ENCODE data around the gene ASB6. TPM values are rescaled to one million over a fixed set of nuclear protein-coding genes. Genes with fewer than 3 reads are reported as not detected.

The ASB6 gene
- total and polyA plus RNA-seq, 2 of the 13 experiments (the other 11 are each of a cell fraction or from before 2014, with no cell fraction given): 8.2 to 8.4 TPM

DNA sequence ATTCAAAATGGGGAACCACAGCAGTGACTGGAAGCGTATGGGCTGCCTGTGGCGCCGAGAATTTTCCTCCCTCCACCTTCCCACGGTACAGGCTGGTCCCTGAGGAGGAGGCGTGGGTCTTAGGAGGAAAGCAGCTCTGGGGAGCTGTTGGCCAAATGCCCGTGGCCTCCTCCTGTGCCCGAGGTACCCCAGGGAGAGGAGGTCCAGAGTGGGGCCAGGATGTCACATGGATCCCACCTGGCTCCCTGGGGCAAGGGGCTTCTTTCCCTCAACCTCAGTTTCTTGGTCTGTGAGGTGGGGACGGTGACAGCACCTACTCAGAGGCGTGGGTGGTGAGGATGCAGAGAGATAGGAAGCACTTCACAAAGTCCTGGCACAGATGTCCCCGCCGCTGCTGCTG lies 40.0 kb upstream of the ASB6 start:
- ATAC-seq: no peak
- POLR2A ChIA-PET: no interaction called here

DNA sequence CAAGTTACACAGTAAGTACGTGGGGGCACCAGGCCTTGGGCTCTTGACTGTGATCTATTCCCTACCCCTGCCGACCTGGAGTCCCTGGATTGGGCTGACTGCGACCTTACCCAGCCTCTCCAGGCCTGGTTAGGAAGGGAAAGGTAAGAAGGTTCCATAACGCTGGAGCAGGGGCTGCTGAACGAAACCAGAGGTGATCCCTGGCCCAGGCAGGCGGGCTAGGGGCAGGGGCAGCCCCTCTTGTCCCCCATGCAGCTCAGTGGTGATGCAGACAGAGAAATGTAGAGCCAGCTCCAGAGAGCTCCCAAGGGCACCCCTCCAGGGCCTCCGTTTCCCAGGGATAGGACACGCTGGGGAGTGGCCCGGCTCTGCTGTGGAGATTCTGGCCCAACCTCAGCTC lies 37.6 kb upstream of the ASB6 start:
- WGBS (ENCODE audit: low lambda C conversion rate): 2% methylated on average over 7 of the region's 9 CpGs
- no peak overlapping the region for H3K27ac ChIP-seq (ENCODE audit: extremely low read length, insufficient read depth, low read length)
- CTCF ChIA-PET (ENCODE audit: low intra/inter-chr PET ratio, low total read pairs): no interaction called here
- no peak overlapping the region for H3K4me2 ChIP-seq (ENCODE audit: low read depth, low read length)
- no peaks in the 10 kb centered on the region for H3K79me2 ChIP-seq (ENCODE audit: insufficient read depth, low read length)
- ATAC-seq (no peak), FAIRE-seq (no peak), DNase-seq (ENCODE audit: low spot score) (no peak)
- no peaks in the 10 kb centered on the region for H3K36me3 ChIP-seq (replicated peaks in 1 of 2; ENCODE audit: control insufficient read depth in 1 of 2, insufficient read depth in 2 of 2, low read length in 2 of 2)
- in situ Hi-C loops (cut with HindIII; ENCODE audit: extremely low pct_ligation_motif_present, low pct_unique_long_range_greater_than_20kb) (no loop called here), intact Hi-C loops (cut with micrococcal nuclease; ENCODE audit: unreplicated experiment) (no loop called here)
- H3K4me3 ChIP-seq (replicated peaks in 1 of 3; ENCODE audit: insufficient read depth in 1 of 3, low read depth in 2 of 3, low read length in 3 of 3): no peak overlapping the region
- H4K20me1 ChIP-seq (ENCODE audit: insufficient read depth, low read length): no peaks in the 10 kb centered on the region
- peaks cover 5 to 71% of the 10 kb centered on the region in 2 experiments; a peak in 4 of 5 replicates for H3K27me3 ChIP-seq (ENCODE audit: control insufficient read depth in 1 of 2, insufficient read depth in 2 of 2, low read length in 2 of 2)
- no peaks in the 10 kb centered on the region for H3K9me3 ChIP-seq (ENCODE audit: low read length)
- no peak overlapping the region for H2AFZ ChIP-seq (ENCODE audit: low read length)
- no peaks in the 10 kb centered on the region for H3K4me1 ChIP-seq (ENCODE audit: insufficient read depth, low read length)
- POLR2A ChIA-PET: no interaction called here
- no TSS peak for BruUV-seq (replicated peaks)
- H3K9ac ChIP-seq (ENCODE audit: insufficient read depth, low read depth, low read length): no peak overlapping the region
- TF ChIP-seq KLF16 (CRISPR knock-in tag; IDR thresholded peaks at IDR 0.05) (no peak), ZNF841 (CRISPR knock-in tag; IDR thresholded peaks at IDR 0.05; ENCODE audit: borderline replicate concordance) (no peak), ARHGAP35 (CRISPR knock-in tag; IDR thresholded peaks at IDR 0.05; ENCODE audit: borderline replicate concordance) (no peak), SIN3A (IDR thresholded peaks at IDR 0.05; ENCODE audit: borderline replicate concordance, low read depth, low read length) (no peak), ZNF496 (CRISPR knock-in tag; IDR thresholded peaks at IDR 0.05; ENCODE audit: insufficient replicate concordance) (no peak), ZNF251 (CRISPR knock-in tag; IDR thresholded peaks at IDR 0.05) (no peak), ZNF207 (IDR thresholded peaks at IDR 0.05; ENCODE audit: borderline replicate concordance) (no peak), ZNF792 (CRISPR knock-in tag; IDR thresholded peaks at IDR 0.05) (no peak), ZNF30 (CRISPR knock-in tag; IDR thresholded peaks at IDR 0.05) (no peak), GATAD1 (CRISPR knock-in tag; IDR thresholded peaks at IDR 0.05) (no peak), ZNF446 (CRISPR knock-in tag; IDR thresholded peaks at IDR 0.05) (no peak), NR2C2 (CRISPR knock-in tag; IDR thresholded peaks at IDR 0.05; ENCODE audit: borderline replicate concordance) (no peak), ZNF33A (CRISPR knock-in tag; IDR thresholded peaks at IDR 0.05; ENCODE audit: borderline replicate concordance) (no peak)
- TF ChIP-seq, protein P1, sequence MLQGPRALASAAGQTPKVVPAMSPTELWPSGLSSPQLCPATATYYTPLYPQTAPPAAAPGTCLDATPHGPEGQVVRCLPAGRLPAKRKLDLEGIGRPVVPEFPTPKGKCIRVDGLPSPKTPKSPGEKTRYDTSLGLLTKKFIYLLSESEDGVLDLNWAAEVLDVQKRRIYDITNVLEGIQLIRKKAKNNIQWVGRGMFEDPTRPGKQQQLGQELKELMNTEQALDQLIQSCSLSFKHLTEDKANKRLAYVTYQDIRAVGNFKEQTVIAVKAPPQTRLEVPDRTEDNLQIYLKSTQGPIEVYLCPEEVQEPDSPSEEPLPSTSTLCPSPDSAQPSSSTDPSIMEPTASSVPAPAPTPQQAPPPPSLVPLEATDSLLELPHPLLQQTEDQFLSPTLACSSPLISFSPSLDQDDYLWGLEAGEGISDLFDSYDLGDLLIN (CRISPR knock-in tag; IDR thresholded peaks at IDR 0.05; ENCODE audit: borderline replicate concordance): no peak

More for the DNA sequence above, 40.0 kb upstream of the ASB6 start:
- Histone ChIP-seq H3K9me3 (ENCODE audit: low read length) (no peaks in the 10 kb centered on the region), H3K4me3 (replicated peaks in 1 of 3; ENCODE audit: insufficient read depth in 1 of 3, low read depth in 2 of 3, low read length in 3 of 3) (no peak overlapping the region), H3K79me2 (ENCODE audit: insufficient read depth, low read length) (no peaks in the 10 kb centered on the region), H3K4me1 (ENCODE audit: insufficient read depth, low read length) (no peaks in the 10 kb centered on the region), H3K36me3 (replicated peaks in 1 of 2; ENCODE audit: control insufficient read depth in 1 of 2, insufficient read depth in 2 of 2, low read length in 2 of 2) (no peaks in the 10 kb centered on the region), H3K9ac (ENCODE audit: insufficient read depth, low read depth, low read length) (no peak overlapping the region), H3K4me2 (ENCODE audit: low read depth, low read length) (no peak overlapping the region), H3K27ac (ENCODE audit: extremely low read length, insufficient read depth, low read length) (no peak overlapping the region), H3K27me3 (ENCODE audit: control insufficient read depth in 1 of 2, insufficient read depth in 2 of 2, low read length in 2 of 2) (peaks cover 0 to 50% of the 10 kb centered on the region in 2 experiments; a peak in 2 of 5 replicates), H2AFZ (ENCODE audit: low read length) (no peak overlapping the region), H4K20me1 (ENCODE audit: insufficient read depth, low read length) (no peaks in the 10 kb centered on the region)
- no peak for FAIRE-seq
- TF ChIP-seq CHCHD3 (CRISPR knock-in tag; IDR thresholded peaks at IDR 0.05): no peak
- no peak for TF ChIP-seq ZNF773 (CRISPR knock-in tag; IDR thresholded peaks at IDR 0.05; ENCODE audit: borderline replicate concordance)
- no peak for TF ChIP-seq SCMH1 (CRISPR knock-in tag; IDR thresholded peaks at IDR 0.05; ENCODE audit: borderline replicate concordance)
- no peak for TF ChIP-seq ZNF224 (CRISPR knock-in tag; IDR thresholded peaks at IDR 0.05)
- no peak for TF ChIP-seq JDP2 (CRISPR knock-in tag; IDR thresholded peaks at IDR 0.05; ENCODE audit: borderline replicate concordance)
- TF ChIP-seq ZKSCAN1 (IDR thresholded peaks at IDR 0.05; ENCODE audit: low read length): no peak
- BruUV-seq (replicated peaks): no TSS peak
- DNase-seq (ENCODE audit: low spot score): no peak
- CTCF ChIA-PET (ENCODE audit: low intra/inter-chr PET ratio, low total read pairs): no interaction called here
- in situ Hi-C loops (cut with HindIII; ENCODE audit: extremely low pct_ligation_motif_present, low pct_unique_long_range_greater_than_20kb): no loop called here
- 32% methylated on average over 5 of the region's 11 CpGs for WGBS (ENCODE audit: low lambda C conversion rate)
- intact Hi-C loops (cut with micrococcal nuclease; ENCODE audit: unreplicated experiment): no loop called here
